H9 (cell line): ENCODE results near the gene CDC5L. TPM values are rescaled to one million over a fixed set of nuclear protein-coding genes. Genes with fewer than 3 reads are reported as not detected.

Experiments
- DNase-seq: peaks from one replicate; pipeline ENCODE4 v3.0.0-alpha.2; 2017
- H2AFZ ChIP-seq: one replicate; pipeline ENCODE4 v1.6.1; 2013; ENCODE audit warnings: mild to moderate bottlenecking, low read length, control low read depth, moderate library complexity
- H2AK5ac ChIP-seq: 2 replicates; pipeline ENCODE4 v1.6.1; 2013; ENCODE audit warnings: low read length, control low read depth, mixed read lengths; ENCODE audit not compliant: insufficient read length
- H2BK120ac ChIP-seq: one replicate; pipeline ENCODE4 v1.6.1; 2013; ENCODE audit warnings: low read depth, mild to moderate bottlenecking, low read length, control low read depth, inconsistent platforms; ENCODE audit not compliant: poor library complexity, severe bottlenecking
- H2BK12ac ChIP-seq: 2 replicates; pipeline ENCODE4 v1.6.1; 2013; ENCODE audit warnings: low read length, control low read depth, mixed read lengths, low read depth; ENCODE audit not compliant: insufficient read length
- H2BK15ac ChIP-seq: 2 replicates; pipeline ENCODE4 v1.6.1; 2013; ENCODE audit warnings: low read depth, low read length, control low read depth
- H2BK20ac ChIP-seq: one replicate; pipeline ENCODE4 v1.6.1; 2013; ENCODE audit warnings: low read depth, mild to moderate bottlenecking, low read length, control low read depth, inconsistent platforms; ENCODE audit not compliant: poor library complexity, severe bottlenecking
- H2BK5ac ChIP-seq: 2 replicates; pipeline ENCODE4 v1.6.1; 2013; ENCODE audit warnings: low read length, control low read depth, mixed read lengths; ENCODE audit not compliant: insufficient read length
- H3K14ac ChIP-seq: 2 replicates; pipeline ENCODE4 v1.6.1; 2013; ENCODE audit warnings: low read length, control low read depth; ENCODE audit not compliant: insufficient read depth
- H3K18ac ChIP-seq: 2 replicates; pipeline ENCODE4 v1.6.1; 2013; ENCODE audit warnings: low read depth, mild to moderate bottlenecking, mixed read lengths, low read length, control low read depth; ENCODE audit not compliant: insufficient read length
- H3K23ac ChIP-seq: 2 replicates; pipeline ENCODE4 v1.6.1; 2013; ENCODE audit warnings: low read length, control low read depth, mixed read lengths, low read depth; ENCODE audit not compliant: insufficient read length
- H3K23me2 ChIP-seq: 2 replicates; pipeline ENCODE4 v1.6.1; 2013; ENCODE audit warnings: low read depth, mild to moderate bottlenecking, mixed read lengths, low read length, control low read depth; ENCODE audit not compliant: insufficient read length, poor library complexity, severe bottlenecking
- H3K27ac ChIP-seq: 2 replicates; pipeline ENCODE4 v1.5.1; 2013; ENCODE audit warnings: low read length, control low read depth, mixed read lengths, low read depth; ENCODE audit not compliant: insufficient read length
- H3K27me3 ChIP-seq: 2 replicates; pipeline ENCODE4 v1.6.1; 2013; ENCODE audit warnings: low read length, control low read depth, inconsistent platforms; ENCODE audit not compliant: insufficient read depth
- H3K4ac ChIP-seq: 2 replicates; pipeline ENCODE4 v1.6.1; 2013; ENCODE audit warnings: low read depth, mild to moderate bottlenecking, control low read depth, inconsistent platforms, low read length, moderate library complexity
- H3K4me1 ChIP-seq: 2 replicates; pipeline ENCODE4 v1.6.1; 2013; ENCODE audit warnings: low read length, control low read depth, inconsistent platforms; ENCODE audit not compliant: insufficient read depth
- H3K4me2 ChIP-seq: 2 replicates; pipeline ENCODE4 v1.6.1; 2013; ENCODE audit warnings: low read length, control low read depth, mixed read lengths; ENCODE audit not compliant: insufficient read length, insufficient read depth
- H3K56ac ChIP-seq: 2 replicates; pipeline ENCODE4 v1.6.1; 2013; ENCODE audit warnings: low read depth, mild to moderate bottlenecking, mixed read lengths, low read length, control low read depth; ENCODE audit not compliant: insufficient read length
- H3K79me1 ChIP-seq: 2 replicates; pipeline ENCODE4 v1.6.1; 2013; ENCODE audit warnings: low read depth, mild to moderate bottlenecking, moderate library complexity, low read length, control low read depth, inconsistent platforms; ENCODE audit not compliant: insufficient read depth, poor library complexity, severe bottlenecking
- H3K79me2 ChIP-seq: 2 replicates; pipeline ENCODE4 v1.6.1; 2013; ENCODE audit warnings: low read length, control low read depth, inconsistent platforms; ENCODE audit not compliant: insufficient read depth
- H3K9ac ChIP-seq: 2 replicates; pipeline ENCODE4 v1.6.1; 2013; ENCODE audit warnings: low read length, control low read depth, mixed read lengths; ENCODE audit not compliant: insufficient read length; ENCODE audit errors: extremely low read depth
- H3K9me3 ChIP-seq: one replicate; pipeline ENCODE4 v1.6.1; 2013; ENCODE audit warnings: low read depth, low read length, inconsistent platforms; ENCODE audit not compliant: control insufficient read depth
- H3T11ph ChIP-seq: one replicate; pipeline ENCODE4 v1.6.1; 2013; ENCODE audit warnings: mild to moderate bottlenecking, low read length, control low read depth, inconsistent platforms
- H4K20me1 ChIP-seq: one replicate; pipeline ENCODE4 v1.6.1; 2013; ENCODE audit not compliant: control insufficient read depth, insufficient read length, insufficient read depth
- H4K5ac ChIP-seq: 2 replicates; pipeline ENCODE4 v1.6.1; 2013; ENCODE audit warnings: low read depth, mild to moderate bottlenecking, mixed read lengths, low read length, control low read depth; ENCODE audit not compliant: insufficient read length
- H4K8ac ChIP-seq: replicated peaks from 2 replicates; pipeline ENCODE4 v1.6.1; 2013; ENCODE audit warnings: low read length, control low read depth, mixed read lengths, low read depth; ENCODE audit not compliant: insufficient read length
- H4K91ac ChIP-seq: 2 replicates; pipeline ENCODE4 v1.6.1; 2013; ENCODE audit warnings: low read depth, mild to moderate bottlenecking, moderate library complexity, mixed read lengths, low read length, control low read depth; ENCODE audit not compliant: insufficient read length
- H3K27ac Mint-ChIP-seq, 3 experiments: 2 replicates in 2 of 3; 3 replicates in 1 of 3; pipeline ENCODE4 v1.8.0; 2020 to 2021; ENCODE audit warnings: mixed read lengths in 3 of 3, mild to moderate bottlenecking in 1 of 3, moderate library complexity in 1 of 3
- H3K27me3 Mint-ChIP-seq: 2 replicates; pipeline ENCODE4 v1.8.0; 2021; ENCODE audit warnings: low read depth, mild to moderate bottlenecking, moderate library complexity, mixed read lengths
- H3K36me3 Mint-ChIP-seq, 3 experiments: 2 replicates in 2 of 3; 3 replicates in 1 of 3; pipeline ENCODE4 v1.8.0; 2020 to 2021; ENCODE audit warnings: low read depth in 3 of 3, mixed read lengths in 3 of 3; ENCODE audit not compliant: insufficient read depth in 1 of 3
- H3K4me1 Mint-ChIP-seq, 2 experiments: 2 replicates each; pipeline ENCODE4 v1.8.0; 2020; ENCODE audit warnings: mixed read lengths in 2 of 2
- H3K4me3 Mint-ChIP-seq, 2 experiments: 2 replicates in 1 of 2; 3 replicates in 1 of 2; pipeline ENCODE4 v1.8.0; 2020 to 2021; ENCODE audit warnings: mild to moderate bottlenecking in 2 of 2, mixed read lengths in 2 of 2, moderate library complexity in 1 of 2
- H3K9me3 Mint-ChIP-seq, 2 experiments: 2 replicates in 1 of 2; 3 replicates in 1 of 2; pipeline ENCODE4 v1.8.0; 2020; ENCODE audit warnings: mild to moderate bottlenecking in 2 of 2, mixed read lengths in 2 of 2, moderate library complexity in 1 of 2
- WGBS: extraction: QIAGEN DNeasy Blood & Tissue Kit; methylation state at CpG from one replicate; pipeline ENCODE4 v1.1.7; 2013; ENCODE audit warnings: missing lambda C conversion rate, low lambda C conversion rate, mixed read lengths; ENCODE audit not compliant: insufficient read length; ENCODE audit errors: extremely low coverage; 5-methylcytosine and 5-hydroxymethylcytosine counted together
- total RNA-seq: library from RNA; stranded (reverse); gene quantifications from 2 replicates; pipeline ENCODE4 v1.2.1, GENCODE V29; 2021
- TF ChIP-seq, protein P1 (sequence below): fragments of 200-600 bp; sonication (generic); conservative IDR thresholded peaks from 3 replicates; pipeline ENCODE4 v1.8.0; 2021; ENCODE audit warnings: antibody characterized with exemption, mild to moderate bottlenecking

CDC5L gene
- total RNA-seq, 1 experiment from 2014 or later: 34.3 TPM

DNA sequence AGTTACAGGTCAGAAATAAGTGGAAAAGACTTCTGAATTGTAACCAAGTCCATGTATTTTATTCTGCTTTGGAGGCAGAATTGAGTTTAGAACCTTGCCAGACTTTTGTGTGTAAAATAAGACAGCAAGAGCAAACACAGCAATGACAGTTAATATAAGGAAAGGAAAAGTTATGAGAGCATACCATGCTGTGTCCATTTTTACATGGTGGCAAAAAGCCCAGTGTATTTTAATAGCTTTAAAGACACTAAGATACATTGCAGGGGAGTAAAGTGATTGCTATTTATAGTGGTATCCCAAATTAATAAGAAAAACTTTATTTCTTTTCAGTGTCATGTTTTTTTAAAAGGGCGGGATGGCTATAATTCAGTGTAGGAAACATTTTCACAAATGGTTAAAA is 45.2 kb downstream of the CDC5L start:
- Histone ChIP-seq H3K56ac (no peak overlapping the region), H3K9me3 (no peaks in the 10 kb centered on the region), H3K27ac (no peak overlapping the region), H3K23ac (no peak overlapping the region), H2BK120ac (no peak overlapping the region), H3K9ac (no peak overlapping the region), H2AFZ (no peak overlapping the region), H2AK5ac (no peak overlapping the region), H2BK20ac (no peak overlapping the region), H3K4me1 (no peaks in the 10 kb centered on the region), H2BK12ac (no peak overlapping the region), H3T11ph (no peak overlapping the region), H3K4me2 (no peak overlapping the region), H2BK15ac (no peak overlapping the region), H3K4ac (no peak overlapping the region), H3K14ac (no peak overlapping the region), H3K79me1 (no peaks in the 10 kb centered on the region), H4K91ac (no peak overlapping the region), H2BK5ac (no peak overlapping the region), H3K23me2 (no peaks in the 10 kb centered on the region), H3K18ac (no peak overlapping the region), H4K20me1 (no peaks in the 10 kb centered on the region), H4K5ac (no peak overlapping the region), H4K8ac (no peak overlapping the region), H3K27me3 (no peaks in the 10 kb centered on the region), H3K79me2 (no peaks in the 10 kb centered on the region)
- no CpG with 5 or more reads among the region's 1 CpG for WGBS
- DNase-seq: no peak
- TF ChIP-seq, protein P1, sequence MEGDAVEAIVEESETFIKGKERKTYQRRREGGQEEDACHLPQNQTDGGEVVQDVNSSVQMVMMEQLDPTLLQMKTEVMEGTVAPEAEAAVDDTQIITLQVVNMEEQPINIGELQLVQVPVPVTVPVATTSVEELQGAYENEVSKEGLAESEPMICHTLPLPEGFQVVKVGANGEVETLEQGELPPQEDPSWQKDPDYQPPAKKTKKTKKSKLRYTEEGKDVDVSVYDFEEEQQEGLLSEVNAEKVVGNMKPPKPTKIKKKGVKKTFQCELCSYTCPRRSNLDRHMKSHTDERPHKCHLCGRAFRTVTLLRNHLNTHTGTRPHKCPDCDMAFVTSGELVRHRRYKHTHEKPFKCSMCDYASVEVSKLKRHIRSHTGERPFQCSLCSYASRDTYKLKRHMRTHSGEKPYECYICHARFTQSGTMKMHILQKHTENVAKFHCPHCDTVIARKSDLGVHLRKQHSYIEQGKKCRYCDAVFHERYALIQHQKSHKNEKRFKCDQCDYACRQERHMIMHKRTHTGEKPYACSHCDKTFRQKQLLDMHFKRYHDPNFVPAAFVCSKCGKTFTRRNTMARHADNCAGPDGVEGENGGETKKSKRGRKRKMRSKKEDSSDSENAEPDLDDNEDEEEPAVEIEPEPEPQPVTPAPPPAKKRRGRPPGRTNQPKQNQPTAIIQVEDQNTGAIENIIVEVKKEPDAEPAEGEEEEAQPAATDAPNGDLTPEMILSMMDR: no peak
- Mint-ChIP-seq H3K36me3 (peaks cover 0 to 37% (median 19%) of the 10 kb centered on the region in 3 experiments; a peak in 5 of 7 replicates), H3K9me3 (no peaks in the 10 kb centered on the region), H3K4me1 (no peaks in the 10 kb centered on the region), H3K4me3 (no peak overlapping the region), H3K27me3 (no peaks in the 10 kb centered on the region), H3K27ac (no peak overlapping the region)
